PC-9 (cell line): Measurements from ENCODE around the gene EPHB1. TPM values are rescaled to one million over a fixed set of nuclear protein-coding genes. Genes with fewer than 3 reads are reported as not detected.
A peak's percentile ranks its signal among the peaks of the same experiment; 100 is the strongest.

Source experiments
- BruUV-seq: library from RNA; stranded (reverse); fragments of 400-500 nt; replicated peaks from 2 replicates; lab custom pipeline; 2021; lab: Mats Ljungman, UMichigan
- CTCF ChIA-PET: fragments of 300-600 bp; sonication (Branson Sonifier 250); formaldehyde crosslinking; loops from one replicate; lab custom pipeline; 2022; ENCODE audit warnings: antibody characterized with exemption; lab: Charles Lee
- POLR2A ChIA-PET: fragments of 300-600 bp; sonication (Branson Sonifier 250); formaldehyde crosslinking; loops from one replicate; lab custom pipeline; 2022; ENCODE audit warnings: antibody characterized with exemption; ENCODE audit not compliant: unreplicated experiment; lab: Charles Lee
- DNase-seq, 2 experiments: peaks; one replicate each; pipeline versions ENCODE4 v3.0.0 to v3.0.0-alpha.2; 2015 to 2022; ENCODE audit warnings: mixed read lengths in 1 of 2
- H2AFZ ChIP-seq: fragments of 200-600 bp; sonication (generic); 2 replicates; pipeline ENCODE4 v1.8.1; 2017; ENCODE audit warnings: antibody characterized with exemption
- H3F3A ChIP-seq: fragments of 200-600 bp; sonication (generic); 2 replicates; pipeline ENCODE4 v1.8.1; 2017; ENCODE audit warnings: antibody characterized with exemption, mild to moderate bottlenecking, low read depth; ENCODE audit not compliant: insufficient read depth
- H3K27ac ChIP-seq: fragments of 200-600 bp; sonication (generic); 2 replicates; pipeline ENCODE4 v1.6.1; 2016; ENCODE audit warnings: mixed run types
- H3K27me3 ChIP-seq: fragments of 200-600 bp; sonication (generic); 2 replicates; pipeline ENCODE4 v1.6.1; 2016; ENCODE audit warnings: low read depth, mixed run types; ENCODE audit not compliant: insufficient read depth
- H3K36me3 ChIP-seq: fragments of 200-600 bp; sonication (generic); 2 replicates; pipeline ENCODE4 v1.6.1; 2016; ENCODE audit warnings: low read depth, mixed run types
- H3K4me1 ChIP-seq: fragments of 200-600 bp; sonication (generic); replicated peaks from 2 replicates; pipeline ENCODE4 v1.6.1; 2016; ENCODE audit warnings: mixed run types; ENCODE audit not compliant: insufficient read depth
- H3K4me2 ChIP-seq: fragments of 200-600 bp; sonication (generic); 2 replicates; pipeline ENCODE4 v1.6.1; 2017; ENCODE audit warnings: mixed run types
- H3K4me3 ChIP-seq: fragments of 200-600 bp; sonication (generic); 2 replicates; pipeline ENCODE4 v1.6.1; 2016; ENCODE audit warnings: mixed run types
- H3K79me2 ChIP-seq: fragments of 200-600 bp; sonication (generic); 2 replicates; pipeline ENCODE4 v1.6.1; 2017; ENCODE audit warnings: low read depth, mixed run types
- H3K9me2 ChIP-seq: fragments of 200-600 bp; sonication (generic); 2 replicates; pipeline ENCODE4 v1.8.1; 2017; ENCODE audit warnings: mild to moderate bottlenecking; ENCODE audit not compliant: insufficient read depth
- H3K9me3 ChIP-seq: fragments of 200-600 bp; sonication (generic); 2 replicates; pipeline ENCODE4 v1.8.1; 2016; ENCODE audit warnings: low read depth; ENCODE audit not compliant: insufficient read depth
- H4K20me1 ChIP-seq: fragments of 200-600 bp; sonication (generic); 2 replicates; pipeline ENCODE4 v1.8.1; 2017; ENCODE audit not compliant: insufficient read depth
- CTCF ChIP-seq: fragments of 200-600 bp; sonication (generic); conservative IDR thresholded peaks from 2 replicates; pipeline ENCODE4 v1.6.1; 2017; ENCODE audit warnings: mixed run types, antibody characterized with exemption, mild to moderate bottlenecking, moderate library complexity
- EZH2 ChIP-seq: fragments of 200-600 bp; sonication (generic); IDR thresholded peaks from 2 replicates; pipeline ENCODE4 v1.8.0; 2017; ENCODE audit warnings: antibody characterized with exemption, low read depth
- intact Hi-C: fragments of 100-400 bp; cut with micrococcal nuclease; formaldehyde crosslinking; loops from one replicate; pipeline ENCODE4 v1.10.0; 2022; ENCODE audit not compliant: unreplicated experiment
- total RNA-seq: library from RNA; stranded (reverse); gene quantifications from 2 replicates; pipeline ENCODE4 v1.2.3, GENCODE V29; 2021

The EPHB1 gene
- total RNA-seq, 1 experiment from 2014 or later, result 0.15 TPM

- Histone ChIP-seq H4K20me1 (no peaks in the 10 kb centered on the region), H3K9me3 (no peaks in the 10 kb centered on the region), H3K79me2 (no peaks in the 10 kb centered on the region), H3F3A (no peaks in the 10 kb centered on the region), H2AFZ (no peak overlapping the region), H3K27ac (no peak overlapping the region), H3K9me2 (no peaks in the 10 kb centered on the region), H3K27me3 (peaks cover 15% of the 10 kb centered on the region), H3K36me3 (no peaks in the 10 kb centered on the region), H3K4me3 (no peak overlapping the region), H3K4me1 (no peaks in the 10 kb centered on the region), H3K4me2 (no peak overlapping the region)
- DNase-seq, result no peak
- no TSS peak for BruUV-seq
- ChIA-PET CTCF (no interaction called here), POLR2A (no interaction called here)
- intact Hi-C loops, result no loop called here
- no peak for TF ChIP-seq CTCF
- no peak for TF ChIP-seq EZH2
Measured at GRCh38 chr3:135100366-135100765, 305.3 kb downstream of the EPHB1 start.

- TF ChIP-seq EZH2, result no peak
- no peak for TF ChIP-seq CTCF
- BruUV-seq, result no TSS peak
- POLR2A ChIA-PET, result no interaction called here
- Histone ChIP-seq H3K9me3 (no peaks in the 10 kb centered on the region), H3K4me2 (no peak overlapping the region), H3F3A (no peaks in the 10 kb centered on the region), H3K4me1 (no peaks in the 10 kb centered on the region), H3K9me2 (no peaks in the 10 kb centered on the region), H4K20me1 (no peaks in the 10 kb centered on the region; the same call in 1 of the 2 replicates), H3K27me3 (peaks cover 11% of the 10 kb centered on the region), H2AFZ (no peak overlapping the region), H3K36me3 (no peaks in the 10 kb centered on the region), H3K79me2 (no peaks in the 10 kb centered on the region), H3K27ac (no peak overlapping the region), H3K4me3 (no peak overlapping the region)
- intact Hi-C loops, result no loop called here
- CTCF ChIA-PET, result no interaction called here
- no peak for DNase-seq
Measured at GRCh38 chr3:135103917-135104316, 308.9 kb downstream of the EPHB1 start.

DNA sequence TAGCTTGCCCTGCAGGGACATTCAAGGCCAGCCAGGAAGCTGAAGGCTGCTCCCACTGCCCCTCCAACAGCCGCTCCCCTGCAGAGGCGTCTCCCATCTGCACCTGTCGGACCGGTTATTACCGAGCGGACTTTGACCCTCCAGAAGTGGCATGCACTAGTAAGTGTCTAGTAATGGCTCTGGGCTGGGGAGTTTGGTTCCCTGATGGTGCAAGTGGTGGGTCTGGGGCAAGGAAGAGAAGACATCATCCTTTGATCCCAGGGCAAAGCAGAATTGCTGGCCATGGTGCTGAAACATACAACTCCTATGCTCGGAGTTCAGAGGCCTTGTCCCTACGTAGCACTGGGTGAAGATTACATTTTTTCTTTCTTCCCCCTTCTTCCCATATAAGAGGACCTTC is 311.4 kb downstream of the EPHB1 start:
- no peaks in the 10 kb centered on the region for H3K9me2 ChIP-seq
- no TSS peak for BruUV-seq
- TF ChIP-seq CTCF (no peak), EZH2 (no peak)
- no peaks in the 10 kb centered on the region for H3F3A ChIP-seq
- intact Hi-C loops, result no loop called here
- H3K27ac ChIP-seq, result no peak overlapping the region
- no peak overlapping the region for H3K4me2 ChIP-seq
- H3K4me3 ChIP-seq, result no peak overlapping the region
- H3K79me2 ChIP-seq, result no peaks in the 10 kb centered on the region
- POLR2A ChIA-PET, result no interaction called here
- H3K9me3 ChIP-seq, result no peaks in the 10 kb centered on the region
- no peak overlapping the region for H2AFZ ChIP-seq
- no peaks in the 10 kb centered on the region for H3K4me1 ChIP-seq
- no peaks in the 10 kb centered on the region for H3K36me3 ChIP-seq
- CTCF ChIA-PET, result no interaction called here
- H3K27me3 ChIP-seq, result peaks cover 3% of the 10 kb centered on the region; the same call in 1 of the 2 replicates
- H4K20me1 ChIP-seq, result no peaks in the 10 kb centered on the region; the same call in 1 of the 2 replicates
- peak in 1 of 2 experiments; percentile 4 for DNase-seq
